Right renal pelvis (tissue), 4 donors: ENCODE results near the gene HNRNPL. TPM values are rescaled to one million over a fixed set of nuclear protein-coding genes. Genes with fewer than 3 reads are reported as not detected.

Source experiments
- DNase-seq, 4 donors: peaks; one replicate each; pipeline ENCODE4 v3.0.0-alpha.2; 2013; ENCODE audit warnings: low read depth in 4 of 4, low spot score in 3 of 4, missing footprints in 1 of 4
- polyA plus RNA-seq, 4 donors: library from polyadenylated mRNA; unstranded; fragments of 120-200 nt; gene quantifications; one replicate each; pipeline ENCODE4 v1.2.1, GENCODE V29; 2013; ENCODE audit not compliant: insufficient read length in 4 of 4

The HNRNPL gene
- polyA plus RNA-seq, 4 donors, result 471 to 524 (median 503) TPM

GRCh38 chr19:38848299-38849146 is 1.3 kb downstream of the HNRNPL start:
- DNase-seq, result no peak

GRCh38 chr19:38846097-38846496 is 3.7 kb downstream of the HNRNPL start:
- no peak for DNase-seq

GRCh38 chr19:38845374-38846024 is 4.3 kb downstream of the HNRNPL start:
- no peak for DNase-seq

- no peak for DNase-seq
Measured at GRCh38 chr19:38844093-38844686, 5.6 kb downstream of the HNRNPL start.

- no peak for DNase-seq
Measured at GRCh38 chr19:38843175-38843758, 6.5 kb downstream of the HNRNPL start.

- no peak for DNase-seq
Measured at GRCh38 chr19:38842439-38843174, 7.2 kb downstream of the HNRNPL start.

- DNase-seq, result no peak
Measured at GRCh38 chr19:38841787-38842438, 7.9 kb downstream of the HNRNPL start.

- no peak for DNase-seq
Measured at GRCh38 chr19:38841180-38841766, 8.5 kb downstream of the HNRNPL start.

- DNase-seq, result no peak
Measured at GRCh38 chr19:38840583-38840968, 9.2 kb downstream of the HNRNPL start.

GRCh38 chr19:38839816-38840582 is 9.8 kb downstream of the HNRNPL start:
- DNase-seq, result no peak

GRCh38 chr19:38838986-38839761 is 10.6 kb downstream of the HNRNPL start:
- DNase-seq, result no peak

GRCh38 chr19:38838208-38838985 is 11.4 kb downstream of the HNRNPL start:
- DNase-seq, result no peak

GRCh38 chr19:38837656-38838121 is 12.1 kb downstream of the HNRNPL start:
- DNase-seq, result no peak

- no peak for DNase-seq
Measured at GRCh38 chr19:38836983-38837626, 12.7 kb downstream of the HNRNPL start.

GRCh38 chr19:38836159-38836982 is 13.4 kb downstream of the HNRNPL start:
- no peak for DNase-seq

- DNase-seq, result no peak
Measured at GRCh38 chr19:38834590-38834989, 15.2 kb downstream of the HNRNPL start.
